Measurements from ENCODE around the gene RPL3. TPM values are rescaled to one million over a fixed set of nuclear protein-coding genes. Genes with fewer than 3 reads are reported as not detected.

Gene RPL3
- total RNA-seq, 2 experiments from 2014 or later = 3,952 to 3,974 TPM

DNA sequence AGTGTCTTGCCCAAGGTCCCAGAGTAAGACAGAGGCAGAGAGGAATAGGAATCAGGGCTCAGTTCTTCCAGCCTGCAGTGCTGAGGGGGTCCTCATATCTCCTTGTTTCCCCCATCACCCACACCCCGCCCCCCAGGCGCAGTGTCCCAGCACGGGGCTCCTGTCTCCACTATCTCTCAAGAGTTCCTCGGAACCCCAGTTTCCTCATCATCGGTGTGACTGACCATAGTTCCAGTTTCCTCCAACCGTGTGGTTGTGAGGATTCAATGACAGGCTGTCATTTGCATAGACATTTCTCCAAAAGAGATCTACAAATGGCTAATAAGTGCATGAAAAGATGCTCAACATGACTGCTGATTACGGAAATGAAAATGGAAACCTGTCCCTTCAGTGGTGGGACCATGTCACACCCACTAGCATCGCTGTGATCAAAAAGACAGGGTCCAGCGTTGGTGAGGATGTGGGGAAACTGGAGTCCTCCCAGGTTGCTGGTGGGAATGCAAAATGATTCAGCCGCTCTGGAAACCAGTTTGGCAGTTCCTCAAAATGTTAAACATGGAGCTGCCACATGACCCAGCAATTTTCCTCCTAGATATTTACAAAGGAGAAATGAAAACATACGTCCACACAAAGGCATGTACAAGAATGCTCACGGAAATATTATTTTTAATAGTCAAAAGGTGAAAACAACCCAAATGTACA, 42.8 kb downstream of the RPL3 start:
- Mint-ChIP-seq H3K4me1 (ENCODE audit: low read depth) (no peaks in the 10 kb centered on the region), H3K4me3 (no peak overlapping the region), H3K27me3 (peaks cover 14% of the 10 kb centered on the region), H3K27ac (no peak overlapping the region), H3K9me3 (no peaks in the 10 kb centered on the region), H3K36me3 (ENCODE audit: low read depth) (no peaks in the 10 kb centered on the region)
- intact Hi-C loops (cut with DNase I, micrococcal nuclease) = no loop called here
- no peaks in the 10 kb centered on the region for H3K4me1 ChIP-seq (ENCODE audit: insufficient read depth, low read length)
- peaks cover 0 to 6% of the 10 kb centered on the region in 2 experiments for H3K9me3 ChIP-seq (ENCODE audit: control insufficient read depth in 1 of 2, insufficient read depth in 1 of 2, low read length in 2 of 2)
- no peak for ATAC-seq (ENCODE audit: poor library complexity)
- CTCF ChIA-PET = no interaction called here
- POLR2A ChIA-PET = no interaction called here
- no peaks in the 10 kb centered on the region for H3K36me3 ChIP-seq (ENCODE audit: insufficient read depth, low read length)
- H3K27ac ChIP-seq (ENCODE audit: low read depth in 1 of 2, low read length in 2 of 2) = no peak overlapping the region
- DNase-seq = no peak
- H3K27me3 ChIP-seq (ENCODE audit: control insufficient read depth in 1 of 2, insufficient read depth in 2 of 2, low read length in 2 of 2) = peaks cover 0 to 2% of the 10 kb centered on the region in 2 experiments
- no peak overlapping the region for H3K4me3 ChIP-seq (ENCODE audit: low read length)
- TF ChIP-seq CTCF (IDR thresholded peaks at IDR 0.05) = no peak

GRCh38 chr22:39275814-39276439, 43.5 kb downstream of the RPL3 start:
- no peak overlapping the region for H3K27ac ChIP-seq (ENCODE audit: low read depth in 1 of 2, low read length in 2 of 2)
- CTCF ChIA-PET = no interaction called here

More at GRCh38 chr22:39275814-39276439, 43.5 kb downstream of the RPL3 start:
- Histone ChIP-seq H3K9me3 (ENCODE audit: control insufficient read depth in 1 of 2, insufficient read depth in 1 of 2, low read length in 2 of 2) (peaks cover 0 to 12% of the 10 kb centered on the region in 2 experiments), H3K27me3 (ENCODE audit: control insufficient read depth in 1 of 2, insufficient read depth in 2 of 2, low read length in 2 of 2) (peaks cover 0 to 2% of the 10 kb centered on the region in 2 experiments), H3K4me3 (ENCODE audit: low read length) (no peak overlapping the region), H3K4me1 (ENCODE audit: insufficient read depth, low read length) (no peaks in the 10 kb centered on the region), H3K36me3 (ENCODE audit: insufficient read depth, low read length) (no peaks in the 10 kb centered on the region)
- no peak overlapping the region for H3K27ac Mint-ChIP-seq
- no peaks in the 10 kb centered on the region for H3K4me1 Mint-ChIP-seq (ENCODE audit: low read depth)
- no peak for DNase-seq
- no peak for ATAC-seq (ENCODE audit: poor library complexity)
- intact Hi-C loops (cut with DNase I, micrococcal nuclease) = no loop called here
- H3K4me3 Mint-ChIP-seq = no peak overlapping the region
- POLR2A ChIA-PET = no interaction called here
- H3K9me3 Mint-ChIP-seq = no peaks in the 10 kb centered on the region
- H3K36me3 Mint-ChIP-seq (ENCODE audit: low read depth) = no peaks in the 10 kb centered on the region
- H3K27me3 Mint-ChIP-seq = peaks cover 14% of the 10 kb centered on the region
- TF ChIP-seq CTCF (IDR thresholded peaks at IDR 0.05) = no peak

Data from CD4-positive, alpha-beta T cell (primary cell).